HepG2 (cell line): ENCODE data around the gene ANKRD31. TPM values are rescaled to one million over a fixed set of nuclear protein-coding genes. Genes with fewer than 3 reads are reported as not detected.

ENCODE experiments used
- BATF2 ChIP-seq: sonication (generic); formaldehyde crosslinking; IDR thresholded peaks from 2 replicates; pipeline ENCODE4 v1.8.0; 2022; ENCODE audit warnings: mild to moderate bottlenecking, missing genetic modification reagents, moderate library complexity
- BCL6 ChIP-seq: IDR thresholded peaks from 2 replicates; pipeline ENCODE4 v1.6.1; 2016; ENCODE audit warnings: missing genetic modification reagents, missing compliant biosample characterization
- GTF3A ChIP-seq: sonication (generic); formaldehyde crosslinking; conservative IDR thresholded peaks from 2 replicates; pipeline ENCODE4 v1.4.0; 2020; ENCODE audit warnings: mild to moderate bottlenecking, missing genetic modification reagents
- HCFC1 ChIP-seq: fragments of 150-350 bp; IDR thresholded peaks from 2 replicates; pipeline ENCODE4 v1.6.1; 2014; ENCODE audit warnings: low read depth, low read length
- KDM3A ChIP-seq: IDR thresholded peaks from 2 replicates; pipeline ENCODE4 v1.6.1; 2018; ENCODE audit warnings: low read depth, missing compliant biosample characterization
- KLF12 ChIP-seq: sonication (generic); formaldehyde crosslinking; IDR thresholded peaks from 2 replicates; pipeline ENCODE4 v1.4.0; 2020; ENCODE audit warnings: missing genetic modification reagents, borderline replicate concordance
- KMT2A ChIP-seq: sonication (generic); formaldehyde crosslinking; IDR thresholded peaks from 2 replicates; pipeline ENCODE4 v1.4.0; 2020; ENCODE audit warnings: missing genetic modification reagents
- MXD3 ChIP-seq: IDR thresholded peaks from 2 replicates; pipeline ENCODE4 v1.6.1; 2016; ENCODE audit warnings: mild to moderate bottlenecking, missing biosample characterization, missing genetic modification reagents
- NRL ChIP-seq: sonication (generic); formaldehyde crosslinking; IDR thresholded peaks from 2 replicates; pipeline ENCODE4 v1.5.0; 2020; ENCODE audit warnings: missing genetic modification reagents, mild to moderate bottlenecking, moderate library complexity, borderline replicate concordance
- SRY ChIP-seq: sonication (generic); formaldehyde crosslinking; IDR thresholded peaks from 2 replicates; pipeline ENCODE4 v1.8.0; 2022; ENCODE audit warnings: mild to moderate bottlenecking, missing genetic modification reagents
- STAG1 ChIP-seq: sonication (generic); formaldehyde crosslinking; IDR thresholded peaks from 2 replicates; pipeline ENCODE4 v1.4.0; 2020; ENCODE audit warnings: missing genetic modification reagents
- ZFY ChIP-seq: sonication (generic); formaldehyde crosslinking; IDR thresholded peaks from 2 replicates; pipeline ENCODE4 v1.4.0; 2020; ENCODE audit warnings: missing genetic modification reagents
- ZNF234 ChIP-seq: sonication (generic); formaldehyde crosslinking; conservative IDR thresholded peaks from 2 replicates; pipeline ENCODE4 v1.5.1; 2020; ENCODE audit warnings: mild to moderate bottlenecking, missing genetic modification reagents
- ZNF280B ChIP-seq: sonication (generic); formaldehyde crosslinking; IDR thresholded peaks from 2 replicates; pipeline ENCODE4 v1.5.0; 2020; ENCODE audit warnings: missing genetic modification reagents, mild to moderate bottlenecking, borderline replicate concordance
- ZNF350 ChIP-seq: sonication (generic); formaldehyde crosslinking; IDR thresholded peaks from 2 replicates; pipeline ENCODE4 v1.4.0; 2020; ENCODE audit warnings: mild to moderate bottlenecking, low read depth, missing genetic modification reagents, borderline replicate concordance
- ZNF510 ChIP-seq: sonication (generic); formaldehyde crosslinking; IDR thresholded peaks from 2 replicates; pipeline ENCODE4 v1.4.0; 2020; ENCODE audit warnings: low read depth, mild to moderate bottlenecking, missing genetic modification reagents
- ZNF572 ChIP-seq: sonication (generic); formaldehyde crosslinking; IDR thresholded peaks from 2 replicates; pipeline ENCODE4 v1.5.1; 2020; ENCODE audit warnings: mild to moderate bottlenecking, missing genetic modification reagents
- ZSCAN22 ChIP-seq: sonication (generic); formaldehyde crosslinking; IDR thresholded peaks from 2 replicates; pipeline ENCODE4 v1.4.0; 2020; ENCODE audit warnings: mild to moderate bottlenecking, missing genetic modification reagents
- polyA plus RNA-seq, 8 experiments: library from polyadenylated mRNA; depleted of rRNA in 3 of 8; stranded (reverse) in 7 of 8; unstranded in 1 of 8; fragments of >200 nt; fragmentation: Illumina TruSeq in 4 of 8; extraction: Trizol in 4 of 8; gene quantifications; 2 replicates each; pipeline versions ENCODE4 v1.2.1 to v1.2.3, GENCODE V29; 2011 to 2016; ENCODE audit warnings: low read depth in 4 of 8, missing spikeins in 1 of 8, mixed read lengths in 1 of 8; ENCODE audit not compliant: insufficient read depth in 1 of 8
- total RNA-seq, 5 experiments: library from RNA; depleted of rRNA; stranded (reverse); fragments of >200 nt; fragmentation: Illumina TruSeq; extraction: Trizol; gene quantifications; 2 replicates each; pipeline ENCODE4 v1.2.3, GENCODE V29; 2016; ENCODE audit warnings: low read depth in 1 of 5
- TF ChIP-seq, protein P1 (sequence below), 2 experiments: sonication (generic) in 1 of 2; formaldehyde crosslinking in 1 of 2; IDR thresholded peaks; 2 replicates each; pipeline versions ENCODE4 v1.4.0 to v1.6.1; 2016 to 2020; ENCODE audit warnings: borderline replicate concordance in 1 of 2, low read depth in 1 of 2, mild to moderate bottlenecking in 1 of 2, missing genetic modification reagents in 1 of 2

ANKRD31 gene
- total and polyA plus RNA-seq, 2 of the 13 experiments (the other 11 are each of a cell fraction or from before 2014, with no cell fraction given) = 0.01 to 0.09 TPM

GRCh38 chr5:75052192-75053053, 184.3 kb downstream of the ANKRD31 start, which contains the start of gene GCNT4 (continued):
- TF ChIP-seq, protein P1, sequence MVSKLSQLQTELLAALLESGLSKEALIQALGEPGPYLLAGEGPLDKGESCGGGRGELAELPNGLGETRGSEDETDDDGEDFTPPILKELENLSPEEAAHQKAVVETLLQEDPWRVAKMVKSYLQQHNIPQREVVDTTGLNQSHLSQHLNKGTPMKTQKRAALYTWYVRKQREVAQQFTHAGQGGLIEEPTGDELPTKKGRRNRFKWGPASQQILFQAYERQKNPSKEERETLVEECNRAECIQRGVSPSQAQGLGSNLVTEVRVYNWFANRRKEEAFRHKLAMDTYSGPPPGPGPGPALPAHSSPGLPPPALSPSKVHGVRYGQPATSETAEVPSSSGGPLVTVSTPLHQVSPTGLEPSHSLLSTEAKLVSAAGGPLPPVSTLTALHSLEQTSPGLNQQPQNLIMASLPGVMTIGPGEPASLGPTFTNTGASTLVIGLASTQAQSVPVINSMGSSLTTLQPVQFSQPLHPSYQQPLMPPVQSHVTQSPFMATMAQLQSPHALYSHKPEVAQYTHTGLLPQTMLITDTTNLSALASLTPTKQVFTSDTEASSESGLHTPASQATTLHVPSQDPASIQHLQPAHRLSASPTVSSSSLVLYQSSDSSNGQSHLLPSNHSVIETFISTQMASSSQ (IDR thresholded peaks at IDR 0.05; ENCODE audit: low read depth) = no peak
- TF ChIP-seq, protein P1 (CRISPR knock-in tag; IDR thresholded peaks at IDR 0.05; ENCODE audit: borderline replicate concordance) = no peak
- no peak for TF ChIP-seq HCFC1
- 0 out of 2 replicates have a peak, but pooled peaks have one; percentile 26 for TF ChIP-seq ZFY (CRISPR knock-in tag)
- 0 out of 2 replicates have a peak, but pooled peaks have one; percentile 33 for TF ChIP-seq BCL6 (CRISPR knock-in tag)
- TF ChIP-seq ZNF280B (CRISPR knock-in tag) = 0 out of 2 replicates have a peak, but pooled peaks have one; percentile 28
- no peak for TF ChIP-seq ZNF572 (CRISPR knock-in tag)
- no peak for TF ChIP-seq ZSCAN22
- TF ChIP-seq NRL = peak; percentile 49; the same call in 1 of the 2 replicates
- 0 out of 2 replicates have a peak, but pooled peaks have one; percentile 32 for TF ChIP-seq MXD3 (CRISPR knock-in tag)
- peak; percentile 58; the same call in 1 of the 2 replicates for TF ChIP-seq KMT2A (CRISPR knock-in tag)
- TF ChIP-seq SRY (CRISPR knock-in tag) = peak; percentile 25; the same call in 1 of the 2 replicates
- 0 out of 2 replicates have a peak, but pooled peaks have one; percentile 9 for TF ChIP-seq STAG1
- 0 out of 2 replicates have a peak, but pooled peaks have one; percentile 26 for TF ChIP-seq KLF12 (CRISPR knock-in tag)
- TF ChIP-seq GTF3A (CRISPR knock-in tag) = no peak
- 0 out of 2 replicates have a peak, but pooled peaks have one; percentile 36 for TF ChIP-seq KDM3A
- TF ChIP-seq BATF2 (CRISPR knock-in tag) = 0 out of 2 replicates have a peak, but pooled peaks have one; percentile 13
- TF ChIP-seq ZNF234 (CRISPR knock-in tag) = peak; percentile 55; the same call in 1 of the 2 replicates
- TF ChIP-seq ZNF510 (CRISPR knock-in tag) = no peak
- TF ChIP-seq ZNF350 (CRISPR knock-in tag) = no peak
